ENCODE data around the gene PDXP.

Gene PDXP

GRCh38 chr22:37680191-37680851, 21.8 kb downstream of the PDXP start:
- Histone ChIP-seq H3K79me2 (ENCODE audit: control insufficient read depth, low read length) (no peaks in the 10 kb centered on the region; the same call in 1 of the 2 replicates), H3K4me2 (ENCODE audit: low read length) (no peak overlapping the region), H3K9me3 (ENCODE audit: control insufficient read depth, insufficient read depth, low read length) (no peaks in the 10 kb centered on the region), H4K20me1 (ENCODE audit: control insufficient read depth, insufficient read depth, low read depth, low read length) (no peaks in the 10 kb centered on the region), H3K9me2 (replicated peaks; ENCODE audit: control insufficient read depth, low read length) (no peaks in the 10 kb centered on the region), H3F3A (ENCODE audit: control insufficient read depth, insufficient read depth) (peaks cover 21% of the 10 kb centered on the region), H3K27me3 (ENCODE audit: control insufficient read depth, low read length) (no peaks in the 10 kb centered on the region), H3K4me1 (ENCODE audit: control insufficient read depth, low read length) (peaks cover 43% of the 10 kb centered on the region), H3K4me3 (ENCODE audit: low read length) (no peak overlapping the region), H3K36me3 (ENCODE audit: control insufficient read depth, low read length) (no peaks in the 10 kb centered on the region), H3K27ac (ENCODE audit: low read depth, low read length) (no peak overlapping the region)
- TF ChIP-seq, protein P1, sequence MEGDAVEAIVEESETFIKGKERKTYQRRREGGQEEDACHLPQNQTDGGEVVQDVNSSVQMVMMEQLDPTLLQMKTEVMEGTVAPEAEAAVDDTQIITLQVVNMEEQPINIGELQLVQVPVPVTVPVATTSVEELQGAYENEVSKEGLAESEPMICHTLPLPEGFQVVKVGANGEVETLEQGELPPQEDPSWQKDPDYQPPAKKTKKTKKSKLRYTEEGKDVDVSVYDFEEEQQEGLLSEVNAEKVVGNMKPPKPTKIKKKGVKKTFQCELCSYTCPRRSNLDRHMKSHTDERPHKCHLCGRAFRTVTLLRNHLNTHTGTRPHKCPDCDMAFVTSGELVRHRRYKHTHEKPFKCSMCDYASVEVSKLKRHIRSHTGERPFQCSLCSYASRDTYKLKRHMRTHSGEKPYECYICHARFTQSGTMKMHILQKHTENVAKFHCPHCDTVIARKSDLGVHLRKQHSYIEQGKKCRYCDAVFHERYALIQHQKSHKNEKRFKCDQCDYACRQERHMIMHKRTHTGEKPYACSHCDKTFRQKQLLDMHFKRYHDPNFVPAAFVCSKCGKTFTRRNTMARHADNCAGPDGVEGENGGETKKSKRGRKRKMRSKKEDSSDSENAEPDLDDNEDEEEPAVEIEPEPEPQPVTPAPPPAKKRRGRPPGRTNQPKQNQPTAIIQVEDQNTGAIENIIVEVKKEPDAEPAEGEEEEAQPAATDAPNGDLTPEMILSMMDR (IDR thresholded peaks at IDR 0.05; ENCODE audit: low read depth, low read length, poor library complexity, severe bottlenecking) = no peak
- no peak for TF ChIP-seq EZH2phosphoT487 (IDR thresholded peaks at IDR 0.05; ENCODE audit: borderline replicate concordance, low read length)

DNA sequence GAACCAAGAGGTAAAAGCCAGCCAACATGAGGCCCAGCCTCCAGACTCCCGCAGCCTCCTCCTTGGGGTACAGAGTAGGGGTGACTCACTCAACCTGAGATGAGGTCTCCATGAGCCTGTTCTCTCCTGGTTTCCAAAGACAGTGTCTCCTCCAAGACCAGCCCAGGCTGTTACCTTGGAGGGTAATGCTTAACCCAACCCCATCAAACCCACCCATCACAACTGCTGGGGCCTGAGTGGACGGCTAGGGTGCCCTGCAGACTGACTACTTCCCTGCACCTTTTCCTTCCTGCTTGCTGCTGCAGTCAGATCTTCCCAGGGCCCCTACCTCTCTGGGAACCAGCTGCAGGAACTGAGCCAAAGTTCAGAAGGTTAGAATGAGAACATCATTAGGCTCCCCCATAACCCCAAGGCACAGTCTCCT, 22.5 kb downstream of the PDXP start:
- Histone ChIP-seq H3K27me3 (ENCODE audit: control insufficient read depth, low read length) (no peaks in the 10 kb centered on the region), H3K27ac (ENCODE audit: low read depth, low read length) (no peak overlapping the region), H3K9me3 (ENCODE audit: control insufficient read depth, insufficient read depth, low read length) (no peaks in the 10 kb centered on the region), H3F3A (ENCODE audit: control insufficient read depth, insufficient read depth) (peaks cover 15% of the 10 kb centered on the region), H3K36me3 (ENCODE audit: control insufficient read depth, low read length) (no peaks in the 10 kb centered on the region), H3K4me2 (ENCODE audit: low read length) (no peak overlapping the region), H3K4me3 (ENCODE audit: low read length) (no peak overlapping the region), H4K20me1 (ENCODE audit: control insufficient read depth, insufficient read depth, low read depth, low read length) (no peaks in the 10 kb centered on the region), H3K79me2 (ENCODE audit: control insufficient read depth, low read length) (no peaks in the 10 kb centered on the region), H3K9me2 (replicated peaks; ENCODE audit: control insufficient read depth, low read length) (no peaks in the 10 kb centered on the region), H3K4me1 (ENCODE audit: control insufficient read depth, low read length) (peaks cover 43% of the 10 kb centered on the region)
- TF ChIP-seq EZH2phosphoT487 (IDR thresholded peaks at IDR 0.05; ENCODE audit: borderline replicate concordance, low read length) = no peak
- TF ChIP-seq, protein P1 (IDR thresholded peaks at IDR 0.05; ENCODE audit: low read depth, low read length, poor library complexity, severe bottlenecking) = no peak

DNA sequence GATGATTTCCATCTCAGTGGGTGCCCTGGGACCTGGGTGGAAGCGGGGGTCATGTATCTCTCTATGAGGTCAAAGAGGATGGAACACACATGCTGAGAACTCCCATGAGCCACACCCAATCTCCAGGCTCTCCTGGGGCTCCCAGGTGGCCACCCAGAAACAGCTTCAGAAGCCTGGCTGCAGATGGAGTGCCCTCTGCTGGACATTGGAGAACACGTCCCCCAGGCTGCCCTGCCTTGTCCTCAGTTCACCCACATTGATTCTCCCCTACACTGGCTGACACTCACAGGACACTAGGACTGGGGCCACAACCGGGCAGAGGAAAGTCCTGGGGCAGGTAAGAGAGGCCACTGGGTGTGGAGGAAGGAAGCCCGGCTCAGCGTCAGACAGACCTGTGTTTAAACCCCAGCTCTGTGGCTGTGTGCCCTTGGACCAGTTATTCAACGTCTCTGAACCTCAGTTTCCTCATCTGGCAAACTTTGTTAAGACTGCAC, 23.1 kb downstream of the PDXP start:
- TF ChIP-seq EZH2phosphoT487 (IDR thresholded peaks at IDR 0.05; ENCODE audit: borderline replicate concordance, low read length) = no peak
- TF ChIP-seq, protein P1 (IDR thresholded peaks at IDR 0.05; ENCODE audit: low read depth, low read length, poor library complexity, severe bottlenecking) = peak; percentile 86
- H3K9me2 ChIP-seq (replicated peaks; ENCODE audit: control insufficient read depth, low read length) = no peaks in the 10 kb centered on the region
- H3K27ac ChIP-seq (ENCODE audit: low read depth, low read length) = no peak overlapping the region
- no peaks in the 10 kb centered on the region for H3K27me3 ChIP-seq (ENCODE audit: control insufficient read depth, low read length)
- peaks cover 2% of the 10 kb centered on the region; the same call in 1 of the 2 replicates for H3K36me3 ChIP-seq (ENCODE audit: control insufficient read depth, low read length)
- no peak overlapping the region for H3K4me2 ChIP-seq (ENCODE audit: low read length)
- no peaks in the 10 kb centered on the region for H3K9me3 ChIP-seq (ENCODE audit: control insufficient read depth, insufficient read depth, low read length)
- H3K4me3 ChIP-seq (ENCODE audit: low read length) = no peak overlapping the region
- peaks cover 4% of the 10 kb centered on the region for H3K79me2 ChIP-seq (ENCODE audit: control insufficient read depth, low read length)
- H3F3A ChIP-seq (ENCODE audit: control insufficient read depth, insufficient read depth) = peaks cover 9% of the 10 kb centered on the region
- peaks cover 37% of the 10 kb centered on the region for H3K4me1 ChIP-seq (ENCODE audit: control insufficient read depth, low read length)
- no peaks in the 10 kb centered on the region for H4K20me1 ChIP-seq (ENCODE audit: control insufficient read depth, insufficient read depth, low read depth, low read length)

Data from DOHH2 (cell line).